Activated naive CD8-positive, alpha-beta T cell treated with anti-CD3 and anti-CD28 coated beads, Interleukin-2, amount 50 U/mL, for 16 hours (primary cell): ENCODE results near the gene PSMC4.
A peak's percentile ranks its signal among the peaks of the same experiment; 100 is the strongest.

Experiments
- DNase-seq: peaks from one replicate; pipeline ENCODE4 v3.0.0-alpha.2; 2020; ENCODE audit warnings: low read depth, low spot score

PSMC4 gene

GRCh38 chr19:39970675-39971379 is at the start of gene PSMC4:
PSMC4 (plus strand) TSS chr19:39971165; CDS start chr19:39971203, 38 bp downstream.
- peak; percentile 95 for DNase-seq

- no peak for DNase-seq
These were observed 47.1 kb upstream of the PSMC4 start for GRCh38 chr19:39923862-39924261.

- no peak for DNase-seq
These were observed 46.6 kb upstream of the PSMC4 start for GRCh38 chr19:39924389-39924788.

GRCh38 chr19:39924952-39925351 is 46.0 kb upstream of the PSMC4 start:
- DNase-seq, result no peak

- DNase-seq, result no peak
These were observed 44.7 kb upstream of the PSMC4 start for GRCh38 chr19:39926170-39926760.

GRCh38 chr19:39927076-39927475 is 43.9 kb upstream of the PSMC4 start:
- no peak for DNase-seq

GRCh38 chr19:39927524-39928356 is 43.2 kb upstream of the PSMC4 start:
- DNase-seq, result no peak

- DNase-seq, result no peak
These were observed 42.6 kb upstream of the PSMC4 start for GRCh38 chr19:39928357-39928725.

- no peak for DNase-seq
These were observed 41.2 kb upstream of the PSMC4 start for GRCh38 chr19:39929750-39930149.

- DNase-seq, result no peak
These were observed 36.2 kb upstream of the PSMC4 start, which contains the start of gene FCGBP for GRCh38 chr19:39934584-39935363. FCGBP (minus strand) TSS chr19:39934634.

GRCh38 chr19:39935364-39935661 is 35.7 kb upstream of the PSMC4 start:
- DNase-seq, result no peak

- no peak for DNase-seq
These were observed 34.9 kb upstream of the PSMC4 start for GRCh38 chr19:39936020-39936419.

- no peak for DNase-seq
These were observed 34.3 kb upstream of the PSMC4 start for GRCh38 chr19:39936622-39937021.

GRCh38 chr19:39937094-39937720 is 33.8 kb upstream of the PSMC4 start:
- DNase-seq, result no peak

- DNase-seq, result no peak
These were observed 33.2 kb upstream of the PSMC4 start for GRCh38 chr19:39937787-39938186.

- DNase-seq, result no peak
These were observed 31.4 kb upstream of the PSMC4 start for GRCh38 chr19:39939556-39939955.

- no peak for DNase-seq
These were observed 30.6 kb upstream of the PSMC4 start for GRCh38 chr19:39940221-39940833.

- no peak for DNase-seq
These were observed 29.8 kb upstream of the PSMC4 start for GRCh38 chr19:39941151-39941550.

- DNase-seq, result no peak
These were observed 29.2 kb upstream of the PSMC4 start for GRCh38 chr19:39941615-39942365.

GRCh38 chr19:39942366-39942730 is 28.6 kb upstream of the PSMC4 start:
- no peak for DNase-seq
